Common myeloid progenitor, CD34-positive (primary cell): ENCODE results near the gene OR8D2. TPM values are rescaled to one million over a fixed set of nuclear protein-coding genes. Genes with fewer than 3 reads are reported as not detected.

Experiments
- CTCF ChIA-PET: fragments of 350-600 bp; sonication (Branson Sonifier 250); formaldehyde crosslinking; loops from one replicate; lab custom pipeline; 2021; ENCODE audit warnings: antibody characterized with exemption; lab: Charles Lee
- POLR2A ChIA-PET: fragments of 350-600 bp; sonication (Branson Sonifier 250); formaldehyde crosslinking; loops from one replicate; lab custom pipeline; 2021; ENCODE audit warnings: antibody characterized with exemption; lab: Charles Lee
- DNase-seq, 3 donors: peaks; one replicate each; pipeline versions ENCODE4 v3.0.0 to v3.0.0-alpha.2; 2013
- H3K27ac ChIP-seq, 2 experiments: 1 replicate in 1 of 2; 2 replicates in 1 of 2; pipeline ENCODE4 v1.7.0; 2013; ENCODE audit warnings: inconsistent platforms in 2 of 2, low read length in 2 of 2, mild to moderate bottlenecking in 2 of 2, low read depth in 1 of 2, moderate library complexity in 1 of 2; ENCODE audit not compliant: severe bottlenecking in 2 of 2, insufficient read depth in 1 of 2, poor library complexity in 1 of 2
- H3K27me3 ChIP-seq, 5 experiments: replicated peaks in 2 of 5; 1 replicate in 3 of 5; 2 replicates in 2 of 5; pipeline versions ENCODE4 v1.6.1 to v1.7.0; 2013; ENCODE audit warnings: low read length in 4 of 5, mild to moderate bottlenecking in 2 of 5, moderate library complexity in 2 of 5, inconsistent platforms in 1 of 5; ENCODE audit not compliant: insufficient read depth in 5 of 5, control insufficient read depth in 4 of 5
- H3K36me3 ChIP-seq, 4 experiments: 1 replicate in 2 of 4; 2 replicates in 2 of 4; pipeline versions ENCODE4 v1.6.1 to v1.7.0; 2013; ENCODE audit warnings: low read length in 3 of 4, control low read depth in 1 of 4, mild to moderate bottlenecking in 1 of 4; ENCODE audit not compliant: control insufficient read depth in 4 of 4, insufficient read depth in 4 of 4
- H3K4me1 ChIP-seq, 4 experiments: 1 replicate in 3 of 4; 2 replicates in 1 of 4; pipeline versions ENCODE4 v1.6.1 to v1.7.1; 2013; ENCODE audit warnings: low read length in 3 of 4, mild to moderate bottlenecking in 3 of 4, control low read depth in 1 of 4, inconsistent platforms in 1 of 4, moderate library complexity in 1 of 4; ENCODE audit not compliant: control insufficient read depth in 4 of 4, insufficient read depth in 4 of 4; ENCODE audit errors: control extremely low read depth in 1 of 4
- H3K4me3 ChIP-seq, 7 experiments: 1 replicate in 4 of 7; 2 replicates in 3 of 7; pipeline versions ENCODE4 v1.5.1 to v1.7.0; 2013; ENCODE audit warnings: mild to moderate bottlenecking in 7 of 7, low read length in 6 of 7, moderate library complexity in 6 of 7, inconsistent platforms in 2 of 7, low read depth in 2 of 7, control low read depth in 1 of 7; ENCODE audit not compliant: insufficient read depth in 4 of 7, control insufficient read depth in 1 of 7; ENCODE audit errors: extremely low read depth in 1 of 7
- H3K9me3 ChIP-seq, 5 experiments: 1 replicate in 4 of 5; 2 replicates in 1 of 5; pipeline versions ENCODE4 v1.6.1 to v1.7.1; 2013; ENCODE audit warnings: low read length in 4 of 5, mild to moderate bottlenecking in 2 of 5, inconsistent platforms in 1 of 5, low read depth in 1 of 5, moderate library complexity in 1 of 5; ENCODE audit not compliant: control insufficient read depth in 4 of 5, insufficient read depth in 2 of 5; ENCODE audit errors: control extremely low read depth in 1 of 5
- WGBS: methylation state at CpG from one replicate; pipeline ENCODE4 v1.1.5; 2013; ENCODE audit not compliant: insufficient coverage; 5-methylcytosine and 5-hydroxymethylcytosine counted together
- polyA plus RNA-seq: library from polyadenylated mRNA; unstranded; fragments of 120-200 nt; gene quantifications from one replicate; pipeline ENCODE4 v1.2.1, GENCODE V29; 2013

OR8D2 gene
- polyA plus RNA-seq: not detected

- no peak within 1 kb of the TSS for H3K4me3 ChIP-seq
- H3K36me3 ChIP-seq: no peaks in the 10 kb centered on the region
- peaks cover 0 to 4% (median 0%) of the 10 kb centered on the region in 5 experiments for H3K27me3 ChIP-seq
- CTCF ChIA-PET: no interaction called here
- DNase-seq: no peak
- POLR2A ChIA-PET: no interaction called here
- no peaks in the 10 kb centered on the region for H3K4me1 ChIP-seq
- H3K9me3 ChIP-seq: no peaks in the 10 kb centered on the region
- H3K27ac ChIP-seq: no peak within 1 kb of the TSS
- WGBS: no CpG with 5 or more reads among the region's 1 CpG
Observed at GRCh38 chr11:124320097-124320496, at the start of gene OR8D2. Gene OR8D2 (minus strand): TSS chr11:124320197. CDS start chr11:124320197, 0 bp downstream.

GRCh38 chr11:124359566-124359965 is 39.6 kb upstream of the OR8D2 start:
- H3K9me3 ChIP-seq: peaks cover 0 to 2% (median 0%) of the 10 kb centered on the region in 5 experiments
- CTCF ChIA-PET: no interaction called here
- no peaks in the 10 kb centered on the region for H3K4me1 ChIP-seq
- POLR2A ChIA-PET: no interaction called here
- H3K4me3 ChIP-seq: no peak overlapping the region
- DNase-seq: no peak
- H3K27me3 ChIP-seq: peaks cover 0 to 5% (median 0%) of the 10 kb centered on the region in 5 experiments
- H3K27ac ChIP-seq: no peak overlapping the region
- 25% methylated on average over 1 of the region's 2 CpGs for WGBS
- H3K36me3 ChIP-seq: no peaks in the 10 kb centered on the region

GRCh38 chr11:124346311-124346955 is 26.4 kb upstream of the OR8D2 start:
- 100% methylated on average over 1 of the region's 3 CpGs for WGBS
- H3K36me3 ChIP-seq: no peaks in the 10 kb centered on the region
- ChIA-PET POLR2A (no interaction called here), CTCF (no interaction called here)
- no peak for DNase-seq
- no peaks in the 10 kb centered on the region for H3K9me3 ChIP-seq
- no peak overlapping the region for H3K27ac ChIP-seq
- no peaks in the 10 kb centered on the region for H3K4me1 ChIP-seq
- no peak overlapping the region for H3K4me3 ChIP-seq
- no peaks in the 10 kb centered on the region for H3K27me3 ChIP-seq

GRCh38 chr11:124344346-124344745 is 24.3 kb upstream of the OR8D2 start:
- Histone ChIP-seq H3K27ac (no peak overlapping the region), H3K4me3 (no peak overlapping the region), H3K27me3 (no peaks in the 10 kb centered on the region), H3K4me1 (peaks cover 0 to 8% (median 1%) of the 10 kb centered on the region in 4 experiments), H3K36me3 (no peaks in the 10 kb centered on the region), H3K9me3 (no peaks in the 10 kb centered on the region)
- no peak for DNase-seq
- CTCF ChIA-PET: interaction anchor here (1.4 kb wide), 1 partner anchor 17 kb away, joined by 3 read pairs; no protein-coding TSS in a partner anchor
- 95% methylated on average over 3 of the region's 5 CpGs for WGBS
- POLR2A ChIA-PET: no interaction called here

- peaks cover 0 to 10% (median 1%) of the 10 kb centered on the region in 4 experiments for H3K4me1 ChIP-seq
- POLR2A ChIA-PET: no interaction called here
- H3K9me3 ChIP-seq: no peaks in the 10 kb centered on the region
- H3K27me3 ChIP-seq: no peaks in the 10 kb centered on the region
- CTCF ChIA-PET: no interaction called here
- H3K36me3 ChIP-seq: no peaks in the 10 kb centered on the region
- H3K4me3 ChIP-seq: no peak overlapping the region
- no peak for DNase-seq
- no peak overlapping the region for H3K27ac ChIP-seq
- WGBS: 91% methylated on average over 1 of the region's 2 CpGs
Observed at GRCh38 chr11:124340142-124340447, 20.1 kb upstream of the OR8D2 start.

- WGBS: 50% methylated on average over 5 of the region's 6 CpGs
- Histone ChIP-seq H3K27me3 (no peaks in the 10 kb centered on the region), H3K9me3 (no peaks in the 10 kb centered on the region), H3K4me3 (no peak overlapping the region), H3K36me3 (no peaks in the 10 kb centered on the region), H3K4me1 (peaks cover 0 to 10% (median 1%) of the 10 kb centered on the region in 4 experiments), H3K27ac (no peak overlapping the region)
- CTCF ChIA-PET: no interaction called here
- DNase-seq: peak in 2 of 3 donors; percentile 29 to 50
- POLR2A ChIA-PET: no interaction called here
Observed at GRCh38 chr11:124339396-124340141, 19.6 kb upstream of the OR8D2 start.

GRCh38 chr11:124331873-124332272 is 11.9 kb upstream of the OR8D2 start:
- no peak overlapping the region for H3K27ac ChIP-seq
- peaks cover 0 to 14% (median 1%) of the 10 kb centered on the region in 4 experiments for H3K4me1 ChIP-seq
- H3K36me3 ChIP-seq: no peaks in the 10 kb centered on the region
- no peaks in the 10 kb centered on the region for H3K27me3 ChIP-seq
- no peak for DNase-seq
- no peak overlapping the region for H3K4me3 ChIP-seq
- POLR2A ChIA-PET: no interaction called here
- WGBS: no CpG with 5 or more reads among the region's 3 CpGs
- CTCF ChIA-PET: interaction anchor here (1.0 to 1.8 kb wide), 2 partner anchors 262 to 263 kb away, joined by 4 to 11 read pairs; no protein-coding TSS in a partner anchor
- H3K9me3 ChIP-seq: no peaks in the 10 kb centered on the region
